Epithelial cell of proximal tubule (primary cell): ENCODE results near the gene GALNT12. TPM values are rescaled to one million over a fixed set of nuclear protein-coding genes. Genes with fewer than 3 reads are reported as not detected.

Experiments used
- DNase-seq: peaks from one replicate; pipeline ENCODE4 v3.0.0-alpha.2; 2011; ENCODE audit warnings: low read depth
- H3K4me3 ChIP-seq: 2 replicates; pipeline ENCODE4 v1.5.1; 2011; ENCODE audit warnings: low read depth, mild to moderate bottlenecking, low read length
- total RNA-seq: library from RNA; depleted of rRNA; stranded (reverse); fragments of >200 nt; gene quantifications from 2 replicates; pipeline ENCODE4 v1.2.3, GENCODE V29; 2015
- TF ChIP-seq, protein P1 (sequence below): conservative IDR thresholded peaks from 2 replicates; pipeline ENCODE4 v1.5.1; 2012; ENCODE audit warnings: low read depth, mild to moderate bottlenecking, low read length

The GALNT12 gene
- total RNA-seq, 1 donor from 2014 or later, result 19.5 TPM

DNA sequence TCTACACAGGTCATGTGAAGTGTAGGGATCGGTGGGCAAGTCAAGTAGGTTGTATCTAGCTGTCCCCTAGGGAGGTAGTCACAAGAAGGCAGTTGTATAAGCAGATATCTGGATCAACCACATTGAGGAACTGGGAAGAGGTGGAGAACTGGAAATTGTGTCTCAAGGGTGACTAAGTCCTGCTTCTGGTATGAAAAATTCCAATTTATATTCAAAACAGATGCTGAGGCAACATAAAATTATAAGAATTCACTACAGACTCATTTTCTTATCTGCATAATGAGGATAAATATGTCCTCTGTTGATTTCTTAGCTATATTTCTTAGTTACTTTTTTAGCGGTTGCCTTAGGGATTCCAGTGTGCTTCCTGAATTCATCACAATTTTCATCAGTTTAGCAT lies 46.8 kb downstream of the GALNT12 start:
- DNase-seq, result no peak
- no peak overlapping the region for H3K4me3 ChIP-seq
- TF ChIP-seq, protein P1, sequence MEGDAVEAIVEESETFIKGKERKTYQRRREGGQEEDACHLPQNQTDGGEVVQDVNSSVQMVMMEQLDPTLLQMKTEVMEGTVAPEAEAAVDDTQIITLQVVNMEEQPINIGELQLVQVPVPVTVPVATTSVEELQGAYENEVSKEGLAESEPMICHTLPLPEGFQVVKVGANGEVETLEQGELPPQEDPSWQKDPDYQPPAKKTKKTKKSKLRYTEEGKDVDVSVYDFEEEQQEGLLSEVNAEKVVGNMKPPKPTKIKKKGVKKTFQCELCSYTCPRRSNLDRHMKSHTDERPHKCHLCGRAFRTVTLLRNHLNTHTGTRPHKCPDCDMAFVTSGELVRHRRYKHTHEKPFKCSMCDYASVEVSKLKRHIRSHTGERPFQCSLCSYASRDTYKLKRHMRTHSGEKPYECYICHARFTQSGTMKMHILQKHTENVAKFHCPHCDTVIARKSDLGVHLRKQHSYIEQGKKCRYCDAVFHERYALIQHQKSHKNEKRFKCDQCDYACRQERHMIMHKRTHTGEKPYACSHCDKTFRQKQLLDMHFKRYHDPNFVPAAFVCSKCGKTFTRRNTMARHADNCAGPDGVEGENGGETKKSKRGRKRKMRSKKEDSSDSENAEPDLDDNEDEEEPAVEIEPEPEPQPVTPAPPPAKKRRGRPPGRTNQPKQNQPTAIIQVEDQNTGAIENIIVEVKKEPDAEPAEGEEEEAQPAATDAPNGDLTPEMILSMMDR, result no peak

DNA sequence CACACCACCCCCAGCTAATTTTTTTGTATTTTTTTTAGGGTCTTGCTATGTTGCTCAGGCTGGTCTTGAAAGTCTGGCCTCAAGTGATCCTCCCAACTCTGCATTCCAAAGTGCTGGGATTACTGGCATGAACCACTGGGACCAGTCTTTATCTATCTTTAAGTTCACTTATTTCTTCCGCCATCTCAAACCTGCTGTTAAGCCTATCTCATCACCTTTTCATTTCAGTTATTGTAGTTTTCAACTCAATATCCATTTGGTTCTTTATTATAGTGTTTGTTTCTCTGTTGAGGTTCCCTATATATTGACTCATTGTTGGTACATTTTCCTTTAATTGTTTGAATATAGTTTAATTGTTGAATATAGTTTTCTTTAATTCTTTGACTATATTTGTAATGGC lies 48.1 kb downstream of the GALNT12 start:
- DNase-seq, result no peak
- no peak overlapping the region for H3K4me3 ChIP-seq
- TF ChIP-seq, protein P1, result no peak

DNA sequence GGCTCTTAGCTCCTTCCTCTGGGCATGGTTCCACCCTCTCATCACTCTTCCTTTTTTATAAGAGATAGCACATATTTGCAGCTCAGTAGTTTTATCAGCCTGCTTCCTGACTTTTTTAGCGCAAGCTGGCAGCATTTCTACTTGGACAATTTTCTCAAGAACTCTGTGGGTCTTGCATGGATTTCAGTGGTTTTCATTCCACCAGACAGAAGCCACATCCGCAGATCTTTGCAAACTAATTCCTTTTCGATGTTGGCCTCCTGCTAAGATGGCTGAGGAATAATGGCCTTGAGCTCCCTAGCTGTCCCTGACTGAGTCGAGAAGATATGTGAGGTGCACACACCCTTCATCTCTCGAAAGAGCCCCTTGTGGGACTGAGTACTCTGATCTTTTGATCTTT lies 49.5 kb downstream of the GALNT12 start:
- H3K4me3 ChIP-seq, result no peak overlapping the region
- DNase-seq, result no peak
- TF ChIP-seq, protein P1, result no peak

DNA sequence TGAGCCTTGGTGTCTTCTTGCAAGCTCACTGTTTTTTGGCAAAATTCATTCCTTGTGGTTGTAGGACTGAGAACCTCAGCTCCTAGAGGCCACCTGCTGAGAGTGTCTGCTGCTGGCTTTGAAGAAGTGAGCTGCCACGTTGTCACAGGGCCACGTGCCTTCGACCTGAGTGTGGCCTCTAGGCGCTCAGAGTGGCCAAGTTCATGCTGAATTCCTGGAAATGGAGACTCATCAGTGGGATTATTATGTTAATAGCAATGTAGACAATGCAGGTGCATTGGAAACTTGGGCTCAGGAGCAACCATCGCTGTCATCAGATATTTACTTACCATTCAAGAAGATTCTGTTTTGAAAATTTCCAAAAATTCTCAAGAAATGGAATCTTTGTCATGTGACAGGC lies 52.5 kb downstream of the GALNT12 start:
- TF ChIP-seq, protein P1, result no peak
- no peak overlapping the region for H3K4me3 ChIP-seq
- no peak for DNase-seq

DNA sequence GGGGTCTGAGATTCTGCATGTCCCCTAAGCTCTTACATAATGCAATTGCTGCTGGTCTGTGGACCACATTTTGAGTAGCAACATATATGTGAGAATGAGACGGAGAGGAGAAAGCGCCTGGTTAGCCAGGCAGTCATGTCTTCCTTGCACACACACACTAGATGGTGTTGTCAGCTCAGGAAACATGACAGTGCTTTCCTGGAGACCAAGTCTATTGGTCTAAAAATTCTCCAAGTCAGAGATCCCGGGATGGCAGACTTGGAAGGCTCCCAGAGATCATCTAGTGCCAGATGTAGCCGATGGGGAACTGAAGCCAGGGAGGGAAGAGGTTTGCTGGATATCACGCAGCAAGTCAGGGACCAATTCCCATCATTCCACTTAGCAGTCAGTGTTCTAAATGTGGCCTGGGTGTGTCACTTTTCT lies 53.4 kb downstream of the GALNT12 start:
- DNase-seq, result no peak
- H3K4me3 ChIP-seq, result no peak overlapping the region
- TF ChIP-seq, protein P1, result peak; percentile 67

DNA sequence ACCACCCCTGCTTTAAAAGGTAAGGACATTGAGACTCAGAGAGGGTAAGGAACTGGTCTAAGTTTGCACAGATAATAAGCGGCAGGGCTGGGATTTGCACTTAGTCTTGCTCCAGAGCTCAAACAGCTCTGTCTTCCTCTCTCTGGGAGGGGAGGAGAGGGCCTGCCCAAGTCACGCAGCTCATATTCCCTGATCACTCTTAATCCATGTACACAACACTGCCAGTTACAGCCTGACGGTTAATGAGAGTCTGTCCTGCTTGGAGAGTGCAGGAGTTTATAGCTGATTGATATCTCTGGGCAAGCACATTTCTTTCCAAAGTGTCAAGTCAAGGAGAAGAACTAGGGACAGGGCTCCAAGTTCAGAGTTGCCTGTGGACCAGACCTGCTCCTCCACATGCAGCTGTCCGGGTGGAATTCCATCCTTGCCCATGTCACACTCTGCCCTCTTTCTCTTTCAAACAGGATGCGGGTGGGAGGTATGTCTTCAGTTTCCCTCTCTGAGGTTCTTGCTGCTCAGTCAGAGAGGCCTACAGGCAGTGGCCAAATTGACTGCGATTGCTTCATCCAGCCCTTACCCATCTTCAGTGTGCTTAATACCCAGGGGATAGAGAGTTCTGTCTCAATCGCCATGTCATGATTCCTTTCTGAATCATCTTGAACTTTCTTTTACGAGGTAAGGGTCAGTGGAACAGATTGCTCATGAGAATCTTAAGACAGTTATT lies 54.5 kb downstream of the GALNT12 start:
- no peak overlapping the region for H3K4me3 ChIP-seq
- DNase-seq, result peak; percentile 51
- TF ChIP-seq, protein P1, result no peak

DNA sequence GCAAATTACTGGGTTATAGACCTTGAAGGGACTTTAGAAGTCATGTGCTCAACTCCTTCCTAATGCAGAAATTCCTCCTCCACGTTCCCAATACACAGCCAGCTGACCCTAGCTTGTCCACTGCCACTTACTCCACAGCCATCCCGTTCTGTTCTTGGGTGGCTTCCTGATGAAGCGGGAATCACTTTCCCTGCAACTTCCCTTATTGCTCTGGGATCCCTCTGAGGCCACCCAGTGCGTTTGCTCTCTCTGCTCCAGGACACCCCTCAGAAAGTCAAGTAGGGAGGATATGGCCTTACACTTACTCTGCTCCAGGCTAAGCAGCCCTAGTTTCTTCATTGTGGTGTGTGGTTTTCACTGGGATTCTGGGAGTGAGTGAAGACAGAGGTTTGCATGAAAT lies 55.5 kb downstream of the GALNT12 start:
- TF ChIP-seq, protein P1, result no peak
- H3K4me3 ChIP-seq, result no peak overlapping the region
- no peak for DNase-seq
